Fibroblast of villous mesenchyme (primary cell): Measurements from ENCODE around the gene CELF2. TPM values are rescaled to one million over a fixed set of nuclear protein-coding genes. Genes with fewer than 3 reads are reported as not detected.
A peak's percentile ranks its signal among the peaks of the same experiment; 100 is the strongest.

Experiments used
- DNase-seq: peaks from one replicate; pipeline ENCODE4 v3.0.0-alpha.2; 2010; ENCODE audit warnings: low read depth
- H3K4me3 ChIP-seq: 2 replicates; pipeline ENCODE4 v1.5.1; 2011; ENCODE audit warnings: low read depth, mild to moderate bottlenecking, low read length
- CTCF ChIP-seq: IDR thresholded peaks from 2 replicates; pipeline ENCODE4 v1.5.1; 2012; ENCODE audit warnings: low read depth, mild to moderate bottlenecking, low read length; ENCODE audit not compliant: insufficient read depth
- total RNA-seq: library from RNA; depleted of rRNA; stranded (reverse); fragments of >200 nt; gene quantifications from 2 replicates; pipeline ENCODE4 v1.2.3, GENCODE V29; 2012

Gene CELF2
- total RNA-seq, 1 donor: 2.2 TPM

GRCh38 chr10:11034762-11035161 lies 17.1 kb downstream of the CELF2 start:
- no peak for DNase-seq
- no peak for TF ChIP-seq CTCF
- no peak overlapping the region for H3K4me3 ChIP-seq

- no peak for TF ChIP-seq CTCF
- peak; percentile 33 for DNase-seq
- no peak overlapping the region for H3K4me3 ChIP-seq
Measured at GRCh38 chr10:11035301-11035991, 17.8 kb downstream of the CELF2 start.

DNA sequence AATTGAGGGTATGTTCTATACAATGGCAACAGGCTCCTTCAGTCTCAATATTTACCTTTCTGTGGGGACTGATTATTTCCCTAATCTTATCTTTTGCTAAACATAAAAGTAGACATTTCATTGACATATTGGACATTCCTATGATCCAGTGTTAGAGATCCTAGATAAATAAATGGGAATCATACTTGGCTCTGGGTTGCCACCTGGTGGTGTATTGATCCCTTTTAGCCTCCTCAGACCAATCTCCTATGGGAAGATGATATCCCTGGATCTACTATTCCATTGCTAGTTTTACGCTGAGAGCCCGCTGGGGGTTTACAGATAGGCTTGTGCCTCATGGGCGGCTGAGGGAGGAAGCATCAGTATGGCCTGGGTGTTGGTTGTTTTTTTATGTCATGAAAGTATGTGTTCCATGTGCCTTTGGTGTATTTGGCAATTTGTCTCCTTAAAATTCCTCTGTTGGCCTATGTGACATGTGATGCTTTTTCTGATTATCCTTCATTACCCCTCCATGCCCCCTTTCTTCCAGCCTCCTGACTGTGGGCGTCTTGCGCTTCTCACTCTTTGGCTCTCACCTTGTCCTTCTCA lies 18.8 kb downstream of the CELF2 start:
- no peak overlapping the region for H3K4me3 ChIP-seq
- DNase-seq: peak; percentile 53
- peak; percentile 70 for TF ChIP-seq CTCF

DNA sequence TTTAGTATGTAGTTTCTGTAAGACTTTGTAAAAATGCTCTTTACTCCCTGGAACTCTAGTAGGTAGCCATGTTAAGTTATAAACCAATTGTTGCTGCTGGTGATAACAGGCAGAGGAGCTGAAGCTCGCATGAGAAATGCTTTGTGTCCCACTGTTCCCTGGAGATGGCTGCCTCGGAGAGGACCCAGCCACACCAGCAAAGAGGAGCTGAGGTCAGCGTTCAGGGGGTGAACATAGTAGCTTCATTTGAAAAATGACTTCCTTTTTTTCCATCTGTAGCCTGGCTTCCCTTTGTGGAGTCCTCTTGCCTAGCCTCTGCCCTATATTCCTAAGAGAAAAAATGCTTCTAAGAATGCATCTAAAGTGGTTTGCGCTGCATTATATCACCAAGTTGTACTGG lies 20.3 kb downstream of the CELF2 start:
- no peak for TF ChIP-seq CTCF
- DNase-seq: no peak
- no peak overlapping the region for H3K4me3 ChIP-seq

DNA sequence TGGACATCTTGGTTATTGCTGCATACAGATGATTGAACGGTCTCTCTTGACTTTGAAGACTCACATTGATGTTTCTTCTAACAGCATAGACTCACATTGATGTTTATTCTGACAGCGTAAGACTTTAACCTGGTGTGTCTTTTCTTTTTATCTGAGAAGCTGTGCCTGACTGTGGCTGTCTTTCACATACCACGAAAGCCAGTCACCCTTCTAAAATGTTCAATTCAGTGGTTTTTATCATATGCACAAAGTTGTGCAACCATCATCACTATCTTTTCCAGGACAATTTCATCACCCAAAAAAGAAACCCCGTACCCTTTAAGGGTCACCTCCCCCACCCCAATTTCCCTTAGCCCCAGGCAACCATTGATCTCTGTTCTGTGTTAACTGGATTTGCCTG lies 24.7 kb downstream of the CELF2 start:
- no peak overlapping the region for H3K4me3 ChIP-seq
- no peak for DNase-seq
- TF ChIP-seq CTCF: no peak

GRCh38 chr10:11043039-11043438 lies 25.4 kb downstream of the CELF2 start:
- no peak for TF ChIP-seq CTCF
- no peak overlapping the region for H3K4me3 ChIP-seq
- no peak for DNase-seq
